GM12878 (cell line): ENCODE measurements around the gene PDE11A. TPM values are rescaled to one million over a fixed set of nuclear protein-coding genes. Genes with fewer than 3 reads are reported as not detected.

Experiments used
- ATAC-seq: fragments of 200-7000 bp; cut with Tn5 transposase; 3 replicates; pipeline ENCODE4 v1.9.1; 2020; ENCODE audit warnings: mild to moderate bottlenecking, moderate library complexity
- BruUV-seq: library from RNA; stranded (reverse); fragments of 400-500 nt; replicated peaks from 2 replicates; lab custom pipeline; 2021; lab: Mats Ljungman, UMichigan
- CTCF ChIA-PET: fragments of 300-600 bp; sonication (Branson Sonifier 250); formaldehyde crosslinking; extraction: SDS; loops from one replicate; lab custom pipeline; 2021; ENCODE audit warnings: inconsistent platforms; lab: Yijun Ruan, JAX
- POLR2A ChIA-PET: fragments of 350-600 bp; formaldehyde crosslinking; extraction: SDS; loops from one replicate; lab custom pipeline; 2021; ENCODE audit warnings: inconsistent platforms; lab: Charles Lee
- RAD21 ChIA-PET: fragments of 300-600 bp; sonication (Branson Sonifier 250); formaldehyde crosslinking; loops from one replicate; lab custom pipeline; 2023; ENCODE audit warnings: antibody characterized with exemption; ENCODE audit not compliant: unreplicated experiment; lab: Charles Lee
- SMC1A ChIA-PET: fragments of 300-600 bp; sonication (Branson Sonifier 250); formaldehyde crosslinking; loops from one replicate; lab custom pipeline; 2023; ENCODE audit not compliant: unreplicated experiment, uncharacterized antibody; lab: Charles Lee
- DNase-seq: peaks from one replicate; pipeline ENCODE4 v3.0.0-alpha.2; 2011; ENCODE audit warnings: low read depth, low spot score
- FAIRE-seq: peaks from 3 replicates; lab custom pipeline; 2011; peaks lifted over from hg19 to GRCh38; lab: Jason Lieb, UNC
- H2AFZ ChIP-seq: 2 replicates; pipeline ENCODE4 v1.6.0; 2011; ENCODE audit warnings: low read depth, low read length, control low read depth; ENCODE audit not compliant: control insufficient read depth
- H3K27ac ChIP-seq: 2 replicates; pipeline ENCODE4 v1.5.1; 2011; ENCODE audit warnings: control low read depth; ENCODE audit not compliant: control insufficient read depth, insufficient read depth
- H3K27me3 ChIP-seq, 2 experiments: replicated peaks in 1 of 2; 2 replicates each; pipeline versions ENCODE4 v1.6.0 to v1.6.1; 2011; ENCODE audit warnings: low read length in 1 of 2; ENCODE audit not compliant: control insufficient read depth in 2 of 2, insufficient read depth in 2 of 2
- H3K36me3 ChIP-seq, 2 experiments: 2 replicates each; pipeline ENCODE4 v1.5.1; 2011; ENCODE audit warnings: low read length in 1 of 2; ENCODE audit not compliant: control insufficient read depth in 2 of 2, insufficient read depth in 2 of 2
- H3K4me1 ChIP-seq: 2 replicates; pipeline ENCODE4 v1.6.1; 2011; ENCODE audit warnings: mild to moderate bottlenecking, low read length, moderate library complexity, mixed read lengths; ENCODE audit not compliant: control insufficient read depth, insufficient read depth
- H3K4me2 ChIP-seq: 2 replicates; pipeline ENCODE4 v1.6.0; 2011; ENCODE audit warnings: control low read depth; ENCODE audit not compliant: control insufficient read depth, insufficient read depth
- H3K4me3 ChIP-seq: fragments of 200-600 bp; sonication (generic); 2 replicates; pipeline ENCODE4 v1.5.1; 2016
- H3K79me2 ChIP-seq: 2 replicates; pipeline ENCODE4 v1.6.0; 2011; ENCODE audit warnings: low read length; ENCODE audit not compliant: control insufficient read depth, insufficient read depth
- H3K9ac ChIP-seq: 2 replicates; pipeline ENCODE4 v1.8.0; 2011; ENCODE audit warnings: low read length, control low read depth, mixed read lengths; ENCODE audit not compliant: control insufficient read depth, insufficient read depth
- H3K9me3 ChIP-seq: replicated peaks from 3 replicates; pipeline ENCODE4 v1.5.1; 2011; ENCODE audit warnings: mild to moderate bottlenecking, low read length; ENCODE audit not compliant: control insufficient read depth, insufficient read depth
- H4K20me1 ChIP-seq: 2 replicates; pipeline ENCODE4 v1.6.0; 2011; ENCODE audit not compliant: control insufficient read depth, insufficient read depth
- HDAC6 ChIP-seq: fragments of 200-600 bp; sonication (generic); IDR thresholded peaks from one replicate; pipeline ENCODE4 v1.8.0; 2017; ENCODE audit warnings: antibody characterized with exemption; ENCODE audit not compliant: unreplicated experiment
- POLR2AphosphoS2 ChIP-seq: IDR thresholded peaks from 2 replicates; pipeline ENCODE4 v1.6.1; 2011; ENCODE audit warnings: low read depth, mild to moderate bottlenecking, low read length, improper control_type of control experiment, moderate library complexity
- RELA ChIP-seq: fragments of 450-650 bp; IDR thresholded peaks from 2 replicates; pipeline ENCODE4 v1.8.0; 2014; ENCODE audit warnings: borderline replicate concordance; ENCODE audit not compliant: partially characterized antibody
- ZNF384 ChIP-seq: IDR thresholded peaks from 2 replicates; pipeline ENCODE4 v1.6.1; 2012; ENCODE audit warnings: low read depth, mild to moderate bottlenecking, low read length, improper control_type of control experiment, borderline replicate concordance
- WGBS: methylation state at CpG from one replicate; pipeline ENCODE4 v1.1.6; 2016; ENCODE audit warnings: low lambda C conversion rate; ENCODE audit not compliant: insufficient replicate concordance, insufficient coverage; ENCODE audit errors: missing lambda C conversion rate; 5-methylcytosine and 5-hydroxymethylcytosine counted together
- in situ Hi-C: fragments of 300-500 bp; cut with MboI; formaldehyde crosslinking; loops from 9 replicates; pipeline ENCODE4 v1.14.3; 2018; ENCODE audit warnings: mixed read lengths
- intact Hi-C: fragments of 100-400 bp; cut with micrococcal nuclease; formaldehyde crosslinking; loops from one replicate; pipeline ENCODE4 v1.14.2; 2022; ENCODE audit not compliant: unreplicated experiment
- polyA plus RNA-seq, 11 experiments: library from polyadenylated mRNA; depleted of rRNA in 4 of 11; unstranded in 6 of 11; stranded (reverse) in 5 of 11; fragments of >200 nt; fragmentation: Nextera tagmentation in 4 of 11; fragmentation: Illumina TruSeq in 1 of 11; extraction: Ambion mirVana in 4 of 11; extraction: Trizol in 1 of 11; gene quantifications; 1 replicate in 1 of 11; 2 replicates in 10 of 11; pipeline versions ENCODE4 v1.2.1 to v1.2.3, GENCODE V29; 2011 to 2016; ENCODE audit warnings: inconsistent platforms in 2 of 11, missing spikeins in 2 of 11, low read depth in 1 of 11
- total RNA-seq, 4 experiments: library from RNA; depleted of rRNA in 3 of 4; stranded (reverse); fragments of >200 nt in 3 of 4; fragmentation: Illumina TruSeq in 1 of 4; extraction: Trizol in 1 of 4; gene quantifications; 2 replicates each; pipeline versions ENCODE4 v1.2.1 to v1.2.3, GENCODE V29; 2013 to 2021
- TF ChIP-seq, protein P1 (sequence below): fragments of 450-650 bp; IDR thresholded peaks from 2 replicates; pipeline ENCODE4 v1.6.1; 2016; ENCODE audit warnings: mild to moderate bottlenecking
- TF ChIP-seq, protein P2 (sequence below): IDR thresholded peaks from 2 replicates; pipeline ENCODE4 v1.6.1; 2012; ENCODE audit warnings: low read depth, low read length, improper control_type of control experiment

PDE11A gene
- total and polyA plus RNA-seq, 10 of the 15 experiments (the other 5 are each of a cell fraction or from before 2014, with no cell fraction given), result 0.01 to 0.17 (median 0.06) TPM; not detected in 5

DNA sequence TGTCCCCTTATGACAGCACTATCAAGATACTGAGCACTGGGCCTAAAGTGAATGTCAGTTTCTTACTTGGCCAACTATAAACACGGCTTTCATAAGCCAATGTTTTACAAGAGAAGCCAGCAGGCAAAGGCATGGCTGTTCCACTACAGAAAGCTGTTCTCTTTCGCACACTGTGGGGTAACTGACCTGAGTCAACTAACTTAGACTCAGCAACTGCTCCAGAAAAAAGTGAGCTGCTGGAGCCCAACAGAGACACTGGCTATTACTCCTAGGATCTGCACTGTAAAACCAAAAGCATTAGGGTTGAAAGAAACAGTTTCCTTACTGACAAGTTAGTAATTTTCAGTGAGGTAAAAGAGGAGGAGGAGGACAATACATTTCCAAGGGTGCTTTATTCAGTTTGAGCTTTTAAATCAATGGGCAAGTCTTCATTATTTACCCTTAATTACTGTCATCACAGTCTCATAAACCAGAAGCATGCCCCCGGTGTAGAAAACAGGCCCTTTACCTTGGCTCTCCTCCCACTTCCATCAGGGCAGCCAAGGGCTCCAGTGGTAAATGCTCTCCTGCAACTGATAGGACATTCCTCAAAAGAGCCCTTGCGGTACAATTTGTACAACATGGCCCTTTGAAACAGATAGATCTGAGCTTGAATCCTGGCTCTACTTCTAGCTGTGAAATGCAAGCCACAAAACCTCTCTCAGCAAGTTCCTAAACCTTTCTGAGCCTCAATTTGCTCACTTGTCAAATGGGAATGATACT, 275.7 kb downstream of the PDE11A start:
- 18% methylated on average over 4 of the region's 4 CpGs for WGBS
- no peak overlapping the region for H3K9ac ChIP-seq
- no peak for TF ChIP-seq ZNF384
- TF ChIP-seq POLR2AphosphoS2, result no peak
- TF ChIP-seq, protein P1, sequence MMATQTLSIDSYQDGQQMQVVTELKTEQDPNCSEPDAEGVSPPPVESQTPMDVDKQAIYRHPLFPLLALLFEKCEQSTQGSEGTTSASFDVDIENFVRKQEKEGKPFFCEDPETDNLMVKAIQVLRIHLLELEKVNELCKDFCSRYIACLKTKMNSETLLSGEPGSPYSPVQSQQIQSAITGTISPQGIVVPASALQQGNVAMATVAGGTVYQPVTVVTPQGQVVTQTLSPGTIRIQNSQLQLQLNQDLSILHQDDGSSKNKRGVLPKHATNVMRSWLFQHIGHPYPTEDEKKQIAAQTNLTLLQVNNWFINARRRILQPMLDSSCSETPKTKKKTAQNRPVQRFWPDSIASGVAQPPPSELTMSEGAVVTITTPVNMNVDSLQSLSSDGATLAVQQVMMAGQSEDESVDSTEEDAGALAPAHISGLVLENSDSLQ, result no peak
- TF ChIP-seq, protein P2, sequence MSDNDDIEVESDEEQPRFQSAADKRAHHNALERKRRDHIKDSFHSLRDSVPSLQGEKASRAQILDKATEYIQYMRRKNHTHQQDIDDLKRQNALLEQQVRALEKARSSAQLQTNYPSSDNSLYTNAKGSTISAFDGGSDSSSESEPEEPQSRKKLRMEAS, result no peak
- no peak for TF ChIP-seq RELA
- no peak for TF ChIP-seq HDAC6
- H4K20me1 ChIP-seq, result no peaks in the 10 kb centered on the region
- intact Hi-C loops, result no loop called here
- H3K4me2 ChIP-seq, result no peak overlapping the region
- ChIA-PET RAD21 (no interaction called here), SMC1A (no interaction called here), POLR2A (no interaction called here), CTCF (interaction anchor here (1.0 kb wide), 1 partner anchor 24 kb away, joined by 3 read pairs; no protein-coding TSS in a partner anchor)
- in situ Hi-C loops, result no loop called here
- no peak overlapping the region for H3K4me3 ChIP-seq
- H3K4me1 ChIP-seq, result no peaks in the 10 kb centered on the region
- no peak for DNase-seq
- no peaks in the 10 kb centered on the region for H3K9me3 ChIP-seq
- no peak overlapping the region for H3K27ac ChIP-seq
- H3K27me3 ChIP-seq, result no peaks in the 10 kb centered on the region
- no peak for FAIRE-seq
- H3K36me3 ChIP-seq, result no peaks in the 10 kb centered on the region
- no TSS peak for BruUV-seq
- H2AFZ ChIP-seq, result no peak overlapping the region
- no peaks in the 10 kb centered on the region for H3K79me2 ChIP-seq
- ATAC-seq, result no peak
